Stimulated activated memory B cell treated with anti-CD40 and anti-IgM and Interleukin-4, amounts not matched to agents 10 μg/mL and 1 μg/mL and 100 μg/mL, for 72 hours (primary cell): ENCODE results near the gene PLCL1.
"Not testable (repeated sequence)": the region's sequence is repeated elsewhere in the genome, so short reads cannot be mapped to it uniquely, and the experiment has no call there.

Experiments used
- ATAC-seq: fragments of 150-1000 bp; cut with Tn5 transposase; 2 replicates; pipeline ENCODE4 v1.10.0; 2021
- H3K27ac Mint-ChIP-seq: one replicate; pipeline ENCODE4 v1.8.0; 2022; ENCODE audit warnings: mild to moderate bottlenecking, mixed read lengths
- H3K27me3 Mint-ChIP-seq: one replicate; pipeline ENCODE4 v1.8.0; 2022; ENCODE audit warnings: mixed read lengths
- H3K36me3 Mint-ChIP-seq: one replicate; pipeline ENCODE4 v1.8.0; 2022; ENCODE audit warnings: mixed read lengths
- H3K4me1 Mint-ChIP-seq: one replicate; pipeline ENCODE4 v1.8.0; 2022; ENCODE audit warnings: mixed read lengths
- H3K4me3 Mint-ChIP-seq: one replicate; pipeline ENCODE4 v1.8.0; 2022; ENCODE audit warnings: mild to moderate bottlenecking, moderate library complexity, mixed read lengths
- H3K9me3 Mint-ChIP-seq: one replicate; pipeline ENCODE4 v1.8.0; 2022; ENCODE audit warnings: mixed read lengths

PLCL1 gene

DNA sequence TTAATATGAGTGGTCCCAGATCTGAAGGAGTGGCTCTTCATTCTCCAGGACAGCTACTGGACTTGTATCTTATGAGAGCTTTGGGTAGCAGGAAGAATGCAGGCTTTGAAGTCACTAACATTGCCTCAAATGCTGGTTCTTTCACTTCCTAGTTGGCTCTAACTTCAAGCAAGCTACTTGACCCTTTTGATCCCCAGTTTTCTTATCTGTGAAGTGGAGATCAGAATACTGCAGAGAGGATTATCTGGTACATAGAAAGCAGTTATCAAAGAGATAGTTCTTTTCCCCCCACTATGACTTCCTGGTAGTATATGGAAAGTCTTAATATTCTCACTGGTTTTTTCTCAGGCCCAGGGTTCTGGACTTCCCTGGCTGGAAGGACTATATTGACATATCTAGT lies 3.4 kb upstream of the PLCL1 start:
- Mint-ChIP-seq H3K36me3 (no peaks in the 10 kb centered on the region), H3K4me1 (peaks cover 16% of the 10 kb centered on the region), H3K27ac (no peak overlapping the region), H3K9me3 (no peaks in the 10 kb centered on the region), H3K4me3 (no peak overlapping the region), H3K27me3 (peaks cover 77% of the 10 kb centered on the region)
- ATAC-seq, result no peak

DNA sequence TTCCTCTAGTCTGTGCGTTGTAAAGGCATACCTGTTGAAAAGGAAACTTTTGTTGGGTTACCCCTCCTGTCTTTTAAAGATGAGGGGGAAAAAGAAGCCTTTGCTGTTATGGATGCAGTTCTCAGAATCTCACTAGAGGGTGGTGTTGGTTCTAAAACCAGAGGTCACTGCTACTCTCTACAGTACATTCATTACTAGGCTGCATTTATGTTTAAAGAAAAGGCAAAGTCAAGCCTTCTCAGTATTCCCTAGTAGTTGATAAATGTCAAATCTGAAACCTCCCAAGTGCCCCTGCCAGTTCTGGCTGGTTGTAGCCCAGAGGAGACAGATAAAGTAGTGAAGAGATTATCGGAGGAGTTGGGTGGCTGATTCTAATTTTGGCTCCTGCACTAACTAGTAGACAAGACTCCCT lies 1.4 kb upstream of the PLCL1 start:
- Mint-ChIP-seq H3K9me3 (no peaks in the 10 kb centered on the region), H3K4me3 (no peak overlapping the region), H3K27me3 (peaks cover 70% of the 10 kb centered on the region), H3K4me1 (peaks cover 16% of the 10 kb centered on the region), H3K27ac (no peak overlapping the region), H3K36me3 (no peaks in the 10 kb centered on the region)
- no peak for ATAC-seq

DNA sequence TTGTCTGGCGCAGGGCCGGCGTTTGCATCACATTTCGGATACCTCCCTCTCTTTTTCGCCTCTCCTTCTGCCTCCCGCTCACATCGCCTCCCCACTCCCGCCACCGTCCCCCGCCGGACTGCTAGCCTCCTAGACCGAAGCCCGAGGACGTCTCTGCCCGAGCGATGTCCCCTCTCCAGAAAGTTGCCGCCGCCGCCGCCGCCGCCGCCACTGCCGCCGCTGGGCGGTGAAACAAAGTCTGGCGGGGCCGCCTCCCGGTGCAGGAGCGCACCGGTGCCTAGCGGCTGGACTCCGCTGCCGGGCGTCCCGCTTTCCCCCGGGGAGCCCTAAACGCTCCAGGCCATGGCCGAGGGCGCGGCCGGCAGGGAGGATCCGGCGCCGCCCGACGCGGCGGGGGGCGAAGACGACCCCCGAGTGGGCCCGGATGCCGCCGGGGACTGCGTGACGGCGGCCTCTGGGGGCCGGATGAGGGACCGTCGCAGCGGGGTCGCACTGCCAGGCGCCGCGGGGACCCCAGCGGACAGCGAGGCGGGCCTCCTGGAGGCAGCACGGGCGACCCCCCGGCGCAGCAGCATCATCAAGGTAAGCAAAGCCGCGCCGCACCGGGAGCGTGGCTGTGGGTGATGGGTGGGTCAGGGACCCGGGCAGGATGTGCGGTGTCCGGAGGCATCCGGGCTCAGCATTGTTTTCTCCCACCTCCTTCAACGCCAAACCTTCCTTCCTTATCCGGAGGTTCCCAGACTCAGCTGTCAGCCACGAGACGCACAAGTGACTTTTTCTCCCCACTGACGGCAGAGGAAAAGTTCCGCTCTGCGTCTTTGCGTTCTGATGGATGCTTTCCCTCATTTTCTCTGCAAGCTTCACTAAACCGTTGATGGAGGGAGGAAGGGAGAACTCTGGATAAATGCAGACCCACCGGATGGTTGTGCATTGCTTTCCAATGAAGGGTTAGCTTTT lies 643 bp downstream of the PLCL1 start:
- peaks cover 16% of the 10 kb centered on the region for H3K4me1 Mint-ChIP-seq
- peak; percentile 32 for ATAC-seq
- H3K9me3 Mint-ChIP-seq, result no peaks in the 10 kb centered on the region
- peak overlapping the region; percentile 86 for H3K4me3 Mint-ChIP-seq
- no peak overlapping the region for H3K27ac Mint-ChIP-seq
- peaks cover 67% of the 10 kb centered on the region for H3K27me3 Mint-ChIP-seq
- H3K36me3 Mint-ChIP-seq, result no peaks in the 10 kb centered on the region

DNA sequence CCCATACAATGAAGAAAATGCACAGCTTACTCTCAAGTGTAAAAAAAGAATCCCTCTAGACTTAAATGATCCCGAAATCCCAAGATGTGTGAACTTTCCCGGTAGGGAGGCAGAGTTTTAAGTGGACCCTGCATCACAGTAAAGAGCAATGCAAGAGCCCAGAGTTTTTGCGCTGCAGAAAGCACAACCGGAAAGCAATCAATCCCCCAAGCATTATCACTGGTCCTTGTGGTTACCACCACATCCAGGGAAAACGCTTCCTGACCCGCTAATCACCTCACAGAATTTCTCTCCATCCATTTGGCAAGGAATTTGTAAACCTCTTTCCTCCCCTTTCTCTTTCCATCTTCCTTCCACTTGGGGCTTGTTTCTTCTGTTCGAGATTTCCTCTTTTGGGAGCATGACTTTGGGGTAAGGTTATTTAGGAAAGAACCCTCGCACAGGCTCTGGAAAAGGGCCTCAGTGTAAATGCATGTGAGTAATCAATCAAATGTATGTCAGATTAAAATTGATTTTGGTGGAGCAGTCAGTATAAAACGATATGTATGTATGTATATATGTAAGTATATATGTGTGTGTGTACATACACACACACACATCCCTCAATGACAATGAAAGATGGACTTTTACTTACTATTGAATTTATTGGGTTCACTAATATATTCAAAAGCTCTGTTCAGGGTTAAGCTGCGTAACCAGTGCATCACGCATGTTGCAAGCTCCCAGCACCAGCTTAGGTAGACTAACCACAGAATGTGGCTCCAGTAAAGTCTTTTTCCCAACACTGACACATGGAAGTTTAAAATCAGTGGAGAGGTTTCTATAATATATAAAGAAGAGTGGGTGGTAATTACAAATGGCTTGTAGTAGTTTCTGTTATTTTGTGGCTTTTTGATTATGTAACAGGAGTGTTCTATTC lies 1.6 kb downstream of the PLCL1 start:
- ATAC-seq, result no peak
- Mint-ChIP-seq H3K4me3 (peak overlapping the region; percentile 65), H3K9me3 (no peaks in the 10 kb centered on the region), H3K27me3 (peaks cover 62% of the 10 kb centered on the region), H3K36me3 (no peaks in the 10 kb centered on the region), H3K27ac (no peak overlapping the region), H3K4me1 (peaks cover 16% of the 10 kb centered on the region)

DNA sequence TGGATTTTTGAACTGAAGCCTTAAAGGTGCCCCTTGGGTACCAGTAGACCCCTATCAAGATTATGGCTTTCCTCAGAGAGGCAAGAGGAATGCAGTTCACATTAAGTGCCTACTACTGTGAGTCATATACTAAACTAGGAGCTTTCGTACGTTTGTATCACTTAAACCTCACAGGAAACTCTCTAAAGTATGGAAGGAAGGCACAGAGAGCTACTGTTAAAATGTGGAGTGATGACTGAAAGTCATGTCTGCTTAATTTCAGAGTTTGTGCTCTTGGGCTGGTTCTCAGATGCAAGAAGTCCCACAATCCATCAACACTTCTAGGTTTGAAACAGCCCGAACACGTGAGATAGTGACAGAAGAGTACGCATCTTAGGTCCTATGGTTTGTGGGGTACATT lies 4.7 kb downstream of the PLCL1 start:
- ATAC-seq, result no peak
- H3K27me3 Mint-ChIP-seq, result peaks cover 37% of the 10 kb centered on the region
- no peak overlapping the region for H3K27ac Mint-ChIP-seq
- H3K36me3 Mint-ChIP-seq, result no peaks in the 10 kb centered on the region
- no peak overlapping the region for H3K4me3 Mint-ChIP-seq
- H3K4me1 Mint-ChIP-seq, result peaks cover 12% of the 10 kb centered on the region
- no peaks in the 10 kb centered on the region for H3K9me3 Mint-ChIP-seq

DNA sequence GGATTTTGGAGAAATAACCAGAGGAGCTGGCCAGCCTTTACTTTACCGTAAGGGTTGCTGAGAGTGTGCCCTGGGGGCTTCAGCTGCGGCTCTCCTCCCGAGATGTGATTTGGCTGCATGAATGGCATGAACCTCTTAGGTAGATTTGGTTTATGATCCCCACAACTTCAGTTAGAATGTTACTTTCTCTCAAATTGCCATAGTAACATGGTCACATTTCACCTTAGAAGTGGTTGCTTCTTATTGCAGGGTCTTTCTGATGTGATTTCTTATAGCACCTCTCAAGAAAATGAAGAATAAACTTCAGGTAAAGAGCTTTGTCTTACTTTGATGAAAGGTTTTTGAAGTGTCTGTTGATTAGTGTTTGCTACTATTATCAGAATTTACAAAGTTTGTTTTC lies 5.6 kb downstream of the PLCL1 start:
- no peak overlapping the region for H3K27ac Mint-ChIP-seq
- peaks cover 5% of the 10 kb centered on the region for H3K4me1 Mint-ChIP-seq
- H3K36me3 Mint-ChIP-seq, result no peaks in the 10 kb centered on the region
- ATAC-seq, result no peak
- H3K27me3 Mint-ChIP-seq, result peaks cover 37% of the 10 kb centered on the region
- no peaks in the 10 kb centered on the region for H3K9me3 Mint-ChIP-seq
- H3K4me3 Mint-ChIP-seq, result no peak overlapping the region

DNA sequence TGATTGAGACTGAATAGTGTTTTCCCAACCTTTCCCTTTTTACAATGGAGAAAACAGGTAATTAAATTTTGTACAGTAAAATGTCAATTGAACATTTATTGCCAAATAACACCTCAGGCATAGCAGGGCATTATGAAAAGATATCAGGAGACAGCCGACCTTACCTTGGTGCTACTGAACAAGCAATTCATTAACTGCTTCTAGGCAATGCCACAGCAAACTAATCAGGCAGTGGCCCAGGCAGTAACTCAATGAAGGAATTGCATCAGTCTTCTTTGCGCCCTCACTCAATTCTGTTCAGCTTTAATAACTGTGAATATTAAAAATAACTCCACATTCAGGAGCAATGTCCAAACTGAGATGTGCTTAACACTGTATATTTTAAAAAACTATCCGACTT lies 6.1 kb downstream of the PLCL1 start:
- no peak for ATAC-seq
- H3K36me3 Mint-ChIP-seq, result no peaks in the 10 kb centered on the region
- H3K9me3 Mint-ChIP-seq, result no peaks in the 10 kb centered on the region
- peaks cover 2% of the 10 kb centered on the region for H3K4me1 Mint-ChIP-seq
- H3K27ac Mint-ChIP-seq, result no peak overlapping the region
- H3K27me3 Mint-ChIP-seq, result peaks cover 38% of the 10 kb centered on the region
- H3K4me3 Mint-ChIP-seq, result no peak overlapping the region

DNA sequence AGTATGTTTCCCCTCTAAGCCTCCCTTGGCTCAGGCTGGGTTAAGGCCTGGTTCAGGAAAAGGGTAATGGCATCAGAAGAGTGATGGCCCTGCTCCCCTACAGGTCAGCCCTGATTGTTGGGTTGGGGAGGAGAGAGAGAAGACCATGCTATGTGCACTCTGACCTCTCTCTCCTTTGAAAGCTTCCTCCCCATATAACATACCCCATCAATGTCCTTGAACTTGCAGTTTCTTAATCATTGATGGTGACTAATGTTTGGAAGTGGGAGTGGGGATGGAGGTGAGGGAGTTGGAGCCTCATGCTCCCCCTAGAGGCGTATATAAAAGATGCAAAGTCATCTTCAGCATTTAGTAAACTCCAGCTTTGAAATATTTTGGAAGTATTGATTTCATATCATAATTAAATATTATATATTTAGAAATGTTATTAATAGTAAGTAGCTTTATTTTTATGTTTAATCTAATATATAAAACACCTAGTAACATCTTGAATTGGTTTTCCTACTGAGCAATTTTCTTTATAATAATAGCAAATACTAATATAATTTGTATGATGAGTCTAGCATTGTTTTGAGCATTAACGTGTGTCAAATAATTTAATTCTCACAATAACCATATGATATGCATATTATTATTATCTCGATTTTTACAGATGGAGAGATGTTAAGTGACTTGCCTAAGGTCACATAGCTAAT lies 8.8 kb downstream of the PLCL1 start:
- no peak overlapping the region for H3K27ac Mint-ChIP-seq
- H3K4me3 Mint-ChIP-seq, result no peak overlapping the region
- H3K36me3 Mint-ChIP-seq, result no peaks in the 10 kb centered on the region
- H3K27me3 Mint-ChIP-seq, result peaks cover 33% of the 10 kb centered on the region
- H3K4me1 Mint-ChIP-seq, result no peaks in the 10 kb centered on the region
- no peak for ATAC-seq
- no peaks in the 10 kb centered on the region for H3K9me3 Mint-ChIP-seq

DNA sequence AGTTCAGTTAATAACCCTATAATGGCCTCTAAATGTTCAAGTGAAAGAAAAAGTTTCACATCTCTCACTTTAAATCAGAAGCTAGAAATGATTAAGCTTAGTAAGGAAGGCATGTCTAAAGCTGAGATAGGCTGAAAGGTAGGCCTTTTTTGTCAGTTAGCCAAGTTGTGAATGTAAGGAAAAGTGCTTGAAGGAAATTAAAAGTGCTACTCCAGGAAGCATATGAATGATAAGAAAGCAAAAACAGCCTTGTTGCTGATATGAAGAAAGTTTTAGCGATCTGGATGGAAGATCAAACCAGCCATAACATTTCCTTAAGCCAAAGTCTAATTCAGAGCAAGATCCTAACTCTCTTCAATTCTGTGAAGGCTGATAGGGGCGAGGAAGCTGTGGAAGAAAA lies 10.1 kb downstream of the PLCL1 start:
- no peaks in the 10 kb centered on the region for H3K4me1 Mint-ChIP-seq
- no peaks in the 10 kb centered on the region for H3K9me3 Mint-ChIP-seq
- H3K27me3 Mint-ChIP-seq, result peaks cover 40% of the 10 kb centered on the region
- H3K36me3 Mint-ChIP-seq, result no peaks in the 10 kb centered on the region
- no peak overlapping the region for H3K4me3 Mint-ChIP-seq
- H3K27ac Mint-ChIP-seq, result no peak overlapping the region
- no peak for ATAC-seq

DNA sequence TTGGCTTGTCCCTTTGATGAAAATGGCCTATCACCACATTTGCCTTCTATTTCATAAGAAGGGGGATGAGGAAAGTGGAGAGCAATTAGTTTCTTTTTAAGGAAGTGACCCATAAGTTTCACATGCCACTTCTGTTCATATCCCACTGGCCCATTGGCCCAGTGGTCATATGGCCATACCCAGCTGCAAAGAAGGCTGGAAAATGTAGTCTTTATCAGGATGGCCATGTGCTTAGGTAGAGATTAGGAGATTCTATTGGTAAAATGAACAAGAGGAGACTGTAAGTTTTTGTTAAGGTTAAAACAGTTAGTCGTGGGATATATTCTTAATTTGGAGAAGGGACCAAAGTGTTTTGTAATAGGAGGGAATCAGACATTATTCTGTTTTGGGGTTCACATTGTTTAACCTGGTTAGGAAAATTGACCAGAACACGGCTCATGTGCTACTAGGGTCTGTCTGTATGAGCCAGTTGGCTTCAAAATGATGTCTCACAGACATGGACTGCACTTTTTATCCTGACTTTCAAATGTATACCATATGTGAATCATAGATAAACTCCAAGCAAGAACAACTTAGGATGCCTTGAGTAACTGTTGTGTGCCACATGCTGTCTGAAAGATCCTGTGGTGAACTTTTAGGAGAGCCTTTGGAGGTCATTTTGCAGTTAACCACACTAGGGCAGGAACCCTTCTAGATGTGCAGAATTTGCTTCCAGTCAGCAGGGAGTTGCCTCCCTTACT lies 17.3 kb downstream of the PLCL1 start:
- no peak overlapping the region for H3K27ac Mint-ChIP-seq
- H3K27me3 Mint-ChIP-seq, result peaks cover 20% of the 10 kb centered on the region
- no peaks in the 10 kb centered on the region for H3K9me3 Mint-ChIP-seq
- no peaks in the 10 kb centered on the region for H3K36me3 Mint-ChIP-seq
- ATAC-seq, result no peak
- H3K4me1 Mint-ChIP-seq, result no peaks in the 10 kb centered on the region
- no peak overlapping the region for H3K4me3 Mint-ChIP-seq

DNA sequence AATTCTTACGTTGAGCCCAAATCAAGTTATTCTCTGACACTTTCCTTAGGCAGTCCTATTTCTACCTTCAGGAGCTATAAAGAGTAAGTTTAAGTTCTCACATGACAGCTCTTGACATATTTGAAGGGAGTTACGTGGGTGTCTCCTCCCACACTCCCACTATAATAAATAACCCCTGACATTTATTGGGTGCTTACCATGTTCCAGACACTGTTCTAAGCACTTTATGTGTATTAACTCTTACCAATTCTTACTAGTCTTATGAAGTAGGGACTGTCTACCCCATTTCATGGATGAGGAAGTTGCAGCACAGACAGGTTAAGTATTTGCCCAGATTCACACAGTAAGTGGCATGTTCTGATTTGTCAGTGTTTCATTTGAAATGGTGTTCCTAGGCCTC lies 17.9 kb downstream of the PLCL1 start:
- Mint-ChIP-seq H3K27ac (no peak overlapping the region), H3K4me3 (no peak overlapping the region), H3K27me3 (peaks cover 20% of the 10 kb centered on the region), H3K4me1 (no peaks in the 10 kb centered on the region), H3K9me3 (no peaks in the 10 kb centered on the region), H3K36me3 (no peaks in the 10 kb centered on the region)
- no peak for ATAC-seq

DNA sequence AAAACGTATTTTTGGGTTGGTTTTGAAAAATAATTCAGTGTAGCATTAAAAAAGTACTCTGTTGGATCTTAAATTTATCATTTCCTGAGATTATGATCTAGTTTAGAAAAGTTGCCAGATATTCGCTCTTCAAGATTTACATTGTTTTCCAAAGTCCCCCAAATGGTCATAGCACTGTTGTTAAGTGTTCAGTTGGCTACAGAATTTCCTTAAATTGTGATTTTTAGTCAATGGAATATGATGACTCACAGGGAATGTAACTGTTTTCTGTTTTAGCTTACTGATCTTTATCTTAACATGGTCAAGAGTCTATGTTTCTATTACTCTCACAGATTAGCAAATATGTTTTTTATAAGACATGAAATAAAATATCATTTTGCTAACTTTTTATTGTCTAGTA lies 23.2 kb downstream of the PLCL1 start:
- Mint-ChIP-seq H3K4me1 (no peaks in the 10 kb centered on the region), H3K36me3 (no peaks in the 10 kb centered on the region)

DNA sequence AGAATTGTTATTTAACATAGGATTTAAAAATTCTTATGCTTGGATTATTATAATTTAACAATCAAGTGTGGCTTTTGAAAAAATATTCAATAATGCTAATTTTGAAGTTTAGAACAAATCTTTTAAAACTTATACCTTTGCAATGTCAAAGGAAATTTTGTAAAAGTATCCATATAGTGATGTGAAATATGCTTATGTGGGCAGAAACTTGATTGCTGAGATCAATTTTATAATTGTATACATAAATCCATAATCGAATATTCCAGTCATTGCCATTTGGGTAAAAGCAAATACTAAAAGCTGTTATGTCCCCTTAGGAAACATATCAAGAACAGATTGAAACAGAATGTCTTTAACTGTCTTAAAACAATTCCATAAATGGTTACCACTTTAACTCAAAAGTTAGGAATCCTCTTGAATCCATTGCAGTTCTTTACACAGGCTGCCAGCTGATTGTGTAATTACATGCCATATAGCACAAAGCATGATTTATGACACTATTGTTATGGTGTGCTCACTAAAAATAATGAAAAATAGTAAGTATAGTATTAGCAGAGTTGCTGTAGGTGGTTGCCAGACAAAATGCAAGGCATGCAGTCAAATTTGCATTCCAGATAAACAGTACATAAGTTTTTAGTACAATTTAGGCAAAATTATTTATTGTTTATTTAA lies 24.2 kb downstream of the PLCL1 start:
- H3K4me1 Mint-ChIP-seq, result no peaks in the 10 kb centered on the region
- no peaks in the 10 kb centered on the region for H3K36me3 Mint-ChIP-seq
- H3K27ac Mint-ChIP-seq, result no peak overlapping the region
- no peak for ATAC-seq
- H3K27me3 Mint-ChIP-seq, result no peaks in the 10 kb centered on the region
- peaks cover 4% of the 10 kb centered on the region for H3K9me3 Mint-ChIP-seq
- no peak overlapping the region for H3K4me3 Mint-ChIP-seq

More for the DNA sequence above, 23.2 kb downstream of the PLCL1 start:
- H3K27ac Mint-ChIP-seq, result no peak overlapping the region
- no peak for ATAC-seq
- peaks cover 4% of the 10 kb centered on the region for H3K9me3 Mint-ChIP-seq
- no peak overlapping the region for H3K4me3 Mint-ChIP-seq
- H3K27me3 Mint-ChIP-seq, result no peaks in the 10 kb centered on the region

DNA sequence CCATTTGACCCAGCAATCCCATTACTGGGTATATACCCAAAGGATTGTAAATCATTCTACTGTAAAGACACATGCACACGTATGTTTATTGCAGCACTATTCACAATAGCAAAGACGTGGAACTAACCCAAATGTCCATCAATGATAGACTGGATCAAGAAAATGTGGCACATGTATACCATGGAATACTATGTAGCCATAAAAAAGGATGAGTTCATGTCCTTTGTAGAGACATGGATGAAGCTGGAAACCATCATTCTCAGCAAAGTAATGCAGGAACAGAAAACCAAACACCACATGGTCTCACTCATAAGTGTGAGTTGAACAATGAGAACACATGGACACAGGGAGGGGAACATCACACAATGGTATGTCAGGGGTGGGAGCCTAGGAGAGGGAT lies 30.4 kb downstream of the PLCL1 start:
- not testable (repeated sequence) for H3K4me1 Mint-ChIP-seq, H3K4me3 Mint-ChIP-seq, H3K27me3 Mint-ChIP-seq, H3K27ac Mint-ChIP-seq, H3K36me3 Mint-ChIP-seq, ATAC-seq, H3K9me3 Mint-ChIP-seq
